NK-92 treated with Interleukin-12 subunit alpha and Interleukin-12 subunit beta, amount 100 ng/mL, for 24 hours (cell line): ENCODE data around the gene VMO1.

ENCODE experiments used
- DNase-seq: peaks from one replicate; lab custom pipeline; 2025; lab: John Stamatoyannopoulos, UW

VMO1 gene

GRCh38 chr17:4764595-4764994 is 21.6 kb downstream of the VMO1 start:
- DNase-seq, result no peak

DNA sequence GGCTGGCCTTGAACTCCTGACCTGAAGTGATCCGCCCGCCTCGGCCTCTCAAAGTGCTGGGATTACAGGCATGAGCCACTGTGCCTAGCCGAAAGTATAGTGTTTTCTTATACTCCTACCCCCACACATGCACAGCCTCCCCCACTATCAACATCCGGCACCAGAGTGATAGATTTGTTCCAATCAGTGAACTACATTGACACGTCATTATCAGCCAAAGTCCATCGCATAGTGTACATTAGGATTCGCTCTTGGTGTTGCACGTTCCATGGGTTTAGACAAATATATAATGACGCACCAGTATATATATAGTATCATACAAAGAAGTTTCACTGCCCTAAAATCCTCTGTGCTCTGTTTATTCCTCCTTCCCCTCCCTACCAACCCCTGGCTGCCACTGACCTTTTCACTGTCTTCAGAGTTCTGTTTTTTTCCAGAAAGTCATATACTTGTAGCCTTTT is 26.4 kb downstream of the VMO1 start:
- no peak for DNase-seq

DNA sequence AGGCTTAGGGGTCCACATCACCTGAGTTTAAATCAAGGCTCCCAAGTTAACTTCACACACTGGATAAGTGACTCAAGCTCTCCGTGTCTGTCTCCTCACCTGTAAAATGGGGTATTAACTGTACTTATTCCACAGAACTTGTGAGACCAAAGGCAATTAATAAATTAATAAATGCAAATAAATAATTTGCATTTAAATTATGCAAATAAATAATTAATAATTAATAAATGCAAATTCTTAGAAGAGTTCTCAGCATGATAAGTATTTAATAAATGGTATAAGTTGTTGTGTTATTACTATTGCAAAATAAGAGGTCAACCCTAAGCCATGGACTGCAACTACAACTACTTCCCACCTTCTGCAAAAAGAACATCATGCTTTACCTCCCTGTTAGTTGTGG is 32.8 kb downstream of the VMO1 start:
- DNase-seq, result no peak

DNA sequence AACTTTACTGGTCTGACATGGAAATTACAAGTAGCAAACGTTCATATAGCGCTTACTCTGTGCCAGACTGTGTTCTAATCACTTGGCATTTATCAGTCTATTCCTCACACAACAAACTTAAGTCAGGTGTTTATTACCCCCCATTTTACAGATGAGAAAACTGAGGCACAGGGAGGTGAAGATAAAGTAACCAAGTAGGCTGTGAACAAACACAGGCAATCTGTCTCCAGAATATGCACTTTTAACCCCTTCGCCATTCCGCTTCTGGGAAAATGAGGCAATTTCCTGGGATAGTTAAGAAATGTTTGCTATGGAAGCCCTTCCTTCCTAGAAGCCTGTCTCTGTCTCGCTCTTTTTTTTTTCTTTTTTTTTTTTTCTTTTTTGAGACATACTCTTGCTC is 34.2 kb downstream of the VMO1 start:
- DNase-seq, result no peak

- DNase-seq, result no peak
Measured at GRCh38 chr17:4750606-4751005, 35.6 kb downstream of the VMO1 start.

GRCh38 chr17:4748686-4749085 is 37.5 kb downstream of the VMO1 start:
- DNase-seq, result no peak

GRCh38 chr17:4747847-4748246 is 38.3 kb downstream of the VMO1 start:
- DNase-seq, result no peak

DNA sequence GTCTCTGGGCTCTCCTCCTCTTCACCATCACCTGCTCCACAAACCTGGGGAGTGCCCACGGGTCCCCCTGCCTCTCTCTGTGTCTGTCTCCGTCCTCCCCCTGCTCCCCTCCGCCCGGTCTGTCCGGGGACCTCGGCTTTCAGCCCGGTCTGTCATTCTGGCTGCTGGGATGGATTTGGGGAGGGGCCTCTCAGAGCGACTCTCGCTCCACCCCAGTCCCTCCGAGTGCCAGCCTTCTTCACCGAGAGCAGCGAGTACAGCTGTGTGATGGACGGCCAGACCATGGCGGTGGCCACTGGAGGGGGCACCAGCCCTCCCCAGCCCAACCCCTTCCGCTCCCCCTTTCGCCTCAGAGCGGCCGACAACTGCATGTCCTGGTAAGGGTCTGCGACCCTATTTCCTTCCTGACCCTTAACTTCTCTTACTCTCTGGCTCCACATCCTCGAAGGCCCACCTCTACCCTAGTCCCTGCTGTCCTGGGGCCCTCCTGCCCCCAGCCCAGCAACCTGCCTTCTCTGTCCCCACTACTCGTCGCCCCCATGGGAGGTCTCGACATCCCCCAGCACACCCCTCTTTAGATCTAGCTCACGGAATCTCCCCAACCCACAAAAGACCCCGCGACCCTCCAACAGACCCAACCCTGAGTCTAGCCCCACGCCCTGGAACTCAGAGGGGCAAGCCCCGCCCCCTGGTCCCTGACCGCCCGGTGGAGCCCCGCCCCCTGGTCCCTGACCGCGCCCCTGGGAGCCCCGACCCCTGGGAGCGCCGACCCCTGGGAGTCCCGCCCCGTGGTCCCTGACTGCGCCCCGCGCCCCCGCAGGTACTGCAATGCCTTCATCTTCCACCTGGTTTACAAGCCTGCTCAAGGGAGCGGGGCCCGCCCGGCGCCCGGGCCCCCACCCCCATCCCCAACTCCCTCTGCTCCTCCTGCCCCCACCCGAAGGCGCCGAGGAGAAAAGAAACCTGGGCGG is 40.9 kb downstream of the VMO1 start:
- no peak for DNase-seq

- DNase-seq, result no peak
Measured at GRCh38 chr17:4743898-4744297, 42.3 kb downstream of the VMO1 start.

DNA sequence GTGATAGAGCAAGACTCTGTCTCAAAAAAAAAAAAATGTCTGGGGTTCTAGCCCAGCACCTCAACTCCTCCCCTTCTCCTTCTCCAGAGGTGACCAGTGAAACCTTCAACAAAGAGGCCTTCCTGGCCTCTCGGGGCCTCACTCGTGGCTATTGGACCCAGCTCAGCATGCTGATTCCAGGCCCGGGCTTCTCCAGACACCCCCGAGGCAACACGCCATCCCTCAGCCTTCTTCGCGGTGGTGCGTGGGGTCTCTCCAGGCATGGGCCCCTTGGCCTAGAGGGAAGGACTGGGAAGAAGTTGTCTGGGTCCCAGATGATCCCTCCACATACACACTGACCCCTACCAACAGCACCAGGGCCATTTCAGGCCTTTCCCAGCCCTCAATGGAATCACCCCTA is 42.9 kb downstream of the VMO1 start:
- no peak for DNase-seq

DNA sequence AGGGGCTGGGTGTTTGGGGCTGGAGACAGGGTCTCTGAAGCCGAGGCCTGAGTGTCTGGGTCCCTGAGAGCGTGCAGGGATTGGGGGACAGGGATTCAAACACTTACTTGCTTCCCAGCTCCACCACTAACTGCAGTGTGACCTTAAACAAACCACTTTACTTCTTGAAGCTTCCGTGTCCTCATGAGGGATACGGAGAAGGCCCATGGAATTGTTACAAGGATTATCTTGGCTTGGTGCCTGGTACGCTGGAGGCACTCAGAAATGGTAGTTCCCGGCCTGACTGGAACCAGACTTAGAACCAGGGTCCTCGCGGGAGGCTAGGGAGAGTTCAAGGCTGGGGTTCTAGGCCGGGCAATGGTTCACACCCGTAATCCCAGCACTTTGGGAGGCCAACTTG is 43.5 kb downstream of the VMO1 start:
- DNase-seq, result no peak

GRCh38 chr17:4742133-4742532 is 44.0 kb downstream of the VMO1 start:
- DNase-seq, result no peak

DNA sequence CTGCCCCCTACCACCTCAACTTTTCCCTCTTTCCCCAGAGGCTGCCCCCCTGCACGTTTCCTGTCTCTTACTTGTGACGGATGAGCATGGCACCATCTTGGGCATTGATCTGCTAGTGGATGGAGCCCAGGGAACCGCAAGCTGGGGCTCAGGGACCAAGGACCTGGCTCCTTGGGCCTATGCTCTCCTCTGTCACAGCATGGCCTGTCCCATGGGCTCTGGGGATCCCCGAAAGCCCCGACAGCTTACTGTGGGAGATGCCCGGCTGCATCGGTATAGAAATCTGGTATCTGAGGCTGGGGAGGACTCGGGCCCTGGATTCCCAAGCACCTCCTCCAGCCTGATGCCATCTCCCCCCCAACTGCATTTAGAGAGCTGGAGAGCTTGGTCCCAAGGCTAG is 44.6 kb downstream of the VMO1 start:
- DNase-seq, result no peak

- no peak for DNase-seq
Measured at GRCh38 chr17:4740584-4740983, 45.6 kb downstream of the VMO1 start.

DNA sequence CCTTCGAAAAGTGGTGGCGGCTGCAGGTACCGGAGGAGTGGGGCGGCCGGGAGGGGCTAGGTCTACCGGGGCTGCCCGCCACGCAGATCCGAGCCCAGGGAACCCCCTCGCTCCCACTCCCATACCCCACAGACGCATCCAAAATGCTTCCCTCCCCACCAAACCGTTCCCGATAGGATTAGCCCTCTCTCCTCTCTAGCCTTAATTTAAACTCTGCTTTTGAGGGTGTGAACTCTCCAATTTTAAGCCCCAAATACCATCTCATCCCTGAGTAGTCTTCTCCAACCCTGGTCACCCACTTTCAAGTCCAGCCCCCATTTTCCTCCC is 46.2 kb downstream of the VMO1 start:
- DNase-seq, result no peak

DNA sequence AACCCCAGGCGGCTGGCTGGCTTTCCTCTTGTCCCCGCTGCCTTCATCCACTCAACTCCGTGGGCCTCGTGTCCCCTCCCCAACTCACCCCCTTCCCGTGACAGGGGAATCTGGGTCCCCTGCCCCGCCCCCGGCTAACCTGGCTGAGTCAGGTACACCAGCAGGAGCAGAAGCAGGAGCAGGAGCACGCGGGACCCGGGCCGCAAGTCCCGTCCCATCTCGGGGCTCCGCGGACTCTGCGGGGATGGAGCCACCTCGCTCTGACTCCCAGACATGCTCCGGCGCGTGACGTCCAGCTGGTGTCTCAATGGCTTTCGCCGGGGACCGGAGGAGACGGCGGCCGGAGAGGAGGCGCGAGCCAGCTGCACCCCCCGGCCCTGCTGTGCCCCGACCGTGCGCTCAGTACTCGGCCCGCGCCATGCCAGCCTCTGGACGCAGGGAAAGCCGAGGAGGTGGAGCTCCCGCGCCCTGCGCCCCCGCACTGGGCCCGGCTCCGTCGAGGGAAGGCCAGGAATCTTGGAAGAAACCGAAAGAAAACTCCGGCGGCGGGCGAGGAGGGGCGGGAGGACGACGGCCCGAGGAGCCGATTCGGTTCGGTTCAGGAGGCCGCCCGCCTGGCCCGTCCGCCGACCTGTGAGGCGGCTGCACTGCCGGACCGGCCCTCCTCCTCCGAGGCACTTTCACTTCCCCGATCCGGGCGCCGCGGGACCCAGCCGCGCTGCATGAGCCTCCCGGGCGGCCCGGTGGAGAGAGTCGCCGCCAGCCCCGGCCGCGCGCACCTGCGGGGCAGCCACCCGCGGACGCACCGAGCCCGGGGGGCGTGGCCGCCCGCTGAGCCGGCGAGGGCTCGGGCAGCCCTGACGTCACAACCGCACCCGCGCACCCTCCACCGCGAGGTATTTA is 46.8 kb downstream of the VMO1 start, which contains the start of the genes CXCL16 and ZMYND15:
CXCL16 (minus strand) TSS at position 807 of the 903 bp plus-strand sequence; CDS start at position 218, 589 bp downstream.
ZMYND15 (plus strand) TSS at position 712 of the 903 bp plus-strand sequence. CDS start 716 bp downstream, outside the sequence.
- no peak for DNase-seq

GRCh38 chr17:4738136-4739121 is 47.7 kb downstream of the VMO1 start:
- no peak for DNase-seq

DNA sequence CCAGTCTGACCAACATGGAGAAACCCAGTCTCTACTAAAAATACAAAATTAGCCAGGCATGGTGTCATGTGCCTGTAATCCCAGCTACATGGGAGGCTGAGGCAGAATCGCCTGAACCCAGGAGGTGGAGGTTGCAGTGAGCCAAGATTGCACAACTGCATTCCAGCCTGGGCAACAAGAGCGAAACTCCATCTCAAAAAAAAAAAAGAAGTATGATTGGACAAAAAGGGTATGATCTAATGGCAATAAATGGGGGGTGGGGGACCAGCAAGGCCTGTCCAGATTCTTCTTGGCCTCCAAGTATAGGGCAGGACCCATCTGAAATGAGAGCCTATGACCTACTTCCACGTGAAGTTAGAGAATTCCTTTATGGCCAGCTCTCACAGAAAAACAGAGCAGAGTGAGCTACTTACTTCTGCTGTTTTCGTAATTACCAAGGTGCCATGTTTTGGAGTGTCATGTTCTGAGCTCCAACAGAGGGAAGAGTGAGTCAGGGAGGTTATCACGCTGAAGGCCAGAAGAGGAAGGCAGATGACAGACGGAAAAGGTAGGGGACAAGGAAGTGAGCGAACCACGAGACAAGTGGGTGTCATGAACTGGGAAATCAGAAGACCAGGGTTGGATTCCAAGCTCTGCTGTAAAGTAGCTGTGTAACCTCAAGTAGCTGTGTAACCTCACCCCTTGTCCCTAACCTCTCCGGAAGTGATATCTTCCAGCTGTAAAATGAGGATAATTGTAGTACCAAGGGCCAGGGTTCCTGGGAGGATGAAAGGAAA is 50.1 kb downstream of the VMO1 start:
- DNase-seq, result no peak
